Activated naive CD4-positive, alpha-beta T cell treated with Interleukin-2 at 50 U/mL for 16 hours (primary cell): ENCODE results near the gene VSIG10L2.
A peak's percentile ranks its signal among the peaks of the same experiment; 100 is the strongest.

ENCODE experiments used
- DNase-seq: peaks from one replicate; pipeline ENCODE4 v3.0.0-alpha.2; 2020

The VSIG10L2 gene

DNA sequence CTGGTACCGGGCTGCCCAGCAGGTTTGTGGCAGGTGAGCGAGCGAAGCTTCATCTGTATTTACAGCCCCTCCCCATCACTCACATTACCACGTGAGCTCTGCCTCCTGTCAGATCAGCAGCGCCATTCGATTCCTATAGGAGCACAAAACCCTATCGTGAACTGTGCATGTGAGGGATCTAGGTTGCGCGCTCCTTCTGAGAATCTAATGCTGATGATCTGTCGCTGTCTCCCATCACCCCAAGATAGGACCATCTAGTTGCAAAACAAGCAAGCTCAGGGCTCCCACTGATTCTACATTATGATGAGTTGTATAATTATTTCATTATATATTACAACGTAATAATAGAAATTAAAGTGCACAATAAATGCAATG lies 15.8 kb upstream of the VSIG10L2 start:
- DNase-seq = no peak

DNA sequence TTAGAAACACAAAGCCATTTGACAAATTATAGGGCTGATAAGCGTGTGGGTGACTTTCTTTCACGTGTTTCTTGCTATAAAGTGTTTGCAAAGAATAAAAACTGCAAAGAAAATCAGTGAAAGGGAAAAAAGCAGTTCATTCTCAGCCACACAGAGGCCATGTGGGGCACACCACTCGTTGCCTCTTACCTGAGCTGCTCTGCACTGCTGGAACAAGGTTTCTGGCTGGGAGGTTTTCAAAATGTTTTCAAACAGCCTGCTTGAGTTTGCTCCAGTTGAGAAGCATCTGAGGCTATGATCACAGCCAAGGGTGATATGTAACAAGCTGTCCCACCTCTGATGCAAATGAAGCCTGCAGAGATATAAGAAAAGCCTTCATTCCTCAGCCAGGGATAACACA lies 14.7 kb upstream of the VSIG10L2 start:
- DNase-seq = no peak

DNA sequence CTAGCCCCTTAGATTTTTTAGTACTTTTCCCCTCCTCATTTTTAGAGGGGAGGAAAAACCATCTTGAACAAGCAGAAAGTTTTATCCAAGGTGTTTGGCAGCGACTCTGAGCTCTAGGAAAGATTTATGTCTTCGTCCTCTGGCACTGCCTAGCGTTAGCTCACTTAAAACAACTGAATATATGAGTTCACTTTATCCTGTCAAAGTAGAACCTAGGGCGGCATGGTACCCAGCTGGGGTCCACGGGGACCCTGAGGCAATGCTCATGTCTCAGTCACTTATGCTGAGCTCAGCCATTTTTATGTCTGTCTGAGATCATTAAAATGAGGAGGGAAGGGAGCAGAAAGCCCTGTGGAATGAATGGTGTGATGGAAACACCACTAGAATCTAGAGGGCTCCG lies 14.2 kb upstream of the VSIG10L2 start:
- DNase-seq = no peak

DNA sequence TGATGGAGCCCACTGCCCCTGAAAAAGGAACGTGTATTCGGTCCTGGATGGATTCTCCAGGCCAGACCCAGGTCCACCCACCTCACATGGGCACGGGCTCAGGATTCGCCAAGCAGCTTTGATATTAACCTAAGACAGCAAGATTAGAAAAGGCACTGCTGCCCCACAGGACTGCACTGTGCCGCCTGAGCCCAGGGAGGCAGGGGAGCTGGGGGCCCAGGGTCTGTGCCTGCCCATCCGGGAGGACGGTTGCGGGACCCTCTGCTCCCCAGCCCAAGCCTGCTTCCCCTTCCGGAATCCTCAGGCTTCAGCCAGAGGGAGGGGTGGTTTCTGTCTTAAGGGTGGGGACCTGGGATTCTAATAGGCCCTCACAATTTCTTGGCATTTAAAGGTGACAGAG lies 13.5 kb upstream of the VSIG10L2 start:
- DNase-seq = no peak

DNA sequence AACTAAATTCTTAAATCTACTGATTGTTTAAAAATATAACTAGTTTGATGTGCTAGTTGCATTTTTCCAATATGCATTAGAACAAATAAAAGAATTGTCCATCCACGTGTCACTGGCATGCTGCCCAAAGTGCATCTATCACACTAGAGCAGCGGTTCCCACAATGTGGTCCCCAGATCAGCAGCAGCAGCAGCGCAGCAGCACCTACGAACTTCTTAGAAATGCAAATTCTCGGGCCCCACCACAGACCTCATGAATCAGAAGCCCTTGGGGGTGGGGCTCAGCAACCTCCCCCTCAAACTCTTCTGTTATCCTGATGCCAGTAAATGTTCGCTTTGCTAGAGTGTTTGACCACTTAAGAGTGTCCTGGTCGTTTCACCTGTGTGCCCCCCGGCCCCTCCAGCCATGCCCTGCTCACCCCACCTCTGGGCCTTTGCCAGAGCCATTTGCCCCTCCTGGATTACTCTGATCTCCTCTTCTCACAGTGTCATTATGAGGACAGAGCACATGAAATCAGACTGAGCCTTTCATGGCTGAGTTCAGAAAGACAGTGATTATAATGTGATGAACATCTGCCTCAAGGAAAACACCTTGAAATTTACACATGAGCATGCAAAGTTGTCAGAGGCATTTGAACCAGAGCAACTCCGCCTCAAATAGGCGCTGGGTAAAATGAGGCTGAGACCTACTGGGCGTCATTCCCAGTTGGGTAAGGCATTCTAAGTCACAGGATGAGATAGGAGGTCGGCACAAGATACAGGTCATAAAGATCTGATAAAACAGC lies 12.6 kb upstream of the VSIG10L2 start:
- no peak for DNase-seq

DNA sequence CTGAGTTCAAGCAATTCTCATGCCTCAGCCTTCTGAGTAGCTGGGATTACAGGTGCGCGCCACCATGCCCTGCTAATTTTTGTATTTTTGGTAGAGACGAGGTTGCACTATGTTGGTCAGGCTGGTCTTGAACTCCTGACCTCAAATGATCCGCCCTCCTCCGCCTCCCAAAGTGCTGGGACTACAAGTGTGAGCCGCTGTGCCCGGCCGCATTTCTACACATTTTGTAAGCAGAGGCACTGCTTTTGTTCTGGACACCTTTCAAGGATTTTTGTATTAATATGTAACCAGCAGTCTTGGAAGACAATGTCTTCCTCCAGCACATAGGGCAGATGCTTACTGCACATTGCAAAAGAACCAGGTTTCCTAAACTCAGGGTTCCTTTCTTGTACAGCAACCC lies 11.4 kb upstream of the VSIG10L2 start:
- no peak for DNase-seq

DNA sequence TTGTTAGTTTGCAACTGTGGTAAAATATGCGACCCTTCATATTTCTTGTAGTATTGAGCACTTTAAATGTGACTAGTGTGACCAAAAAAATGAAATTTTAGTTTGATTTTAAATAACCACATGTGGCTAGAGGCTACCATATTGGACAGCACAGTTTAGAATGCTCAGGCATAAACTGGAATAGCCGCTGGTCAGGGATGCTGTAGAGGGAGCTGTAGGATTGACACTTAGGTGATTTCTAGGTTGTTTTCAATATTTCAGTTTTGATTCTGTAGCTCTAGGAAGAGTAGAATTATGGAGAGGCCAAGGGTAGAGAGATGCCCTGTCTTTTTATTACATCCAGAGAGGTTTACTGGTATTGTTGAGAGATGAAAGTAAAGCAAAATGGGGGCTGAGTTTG lies 10.8 kb upstream of the VSIG10L2 start:
- no peak for DNase-seq

DNA sequence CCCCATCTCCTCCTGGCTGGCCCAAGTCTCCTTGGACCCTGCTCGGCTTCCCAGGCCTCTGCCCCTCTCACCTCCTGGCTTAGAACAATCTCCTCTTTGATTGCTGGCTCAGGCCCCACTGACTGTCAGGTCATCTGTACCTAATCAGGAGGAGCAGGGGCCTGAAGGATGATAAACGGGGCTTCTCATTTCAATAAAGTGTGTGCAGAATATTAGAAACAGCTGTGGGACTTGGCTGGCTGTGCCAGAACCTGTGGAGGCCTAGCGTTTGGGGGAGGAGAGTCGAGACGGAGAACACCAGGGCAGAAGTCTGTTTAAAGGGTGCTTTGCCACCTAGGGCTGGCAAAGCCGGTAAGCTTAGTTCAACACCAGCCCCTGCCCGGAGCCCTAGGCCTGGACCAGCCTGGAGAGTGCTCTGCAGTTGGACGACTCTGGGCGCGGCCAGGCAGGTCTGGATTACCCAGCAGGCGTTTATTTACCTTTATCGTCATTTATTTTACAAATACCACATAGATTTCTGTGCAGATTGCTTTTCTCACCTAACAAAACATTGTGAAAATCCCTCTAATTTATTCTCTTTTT lies 10.1 kb upstream of the VSIG10L2 start:
- DNase-seq = no peak

DNA sequence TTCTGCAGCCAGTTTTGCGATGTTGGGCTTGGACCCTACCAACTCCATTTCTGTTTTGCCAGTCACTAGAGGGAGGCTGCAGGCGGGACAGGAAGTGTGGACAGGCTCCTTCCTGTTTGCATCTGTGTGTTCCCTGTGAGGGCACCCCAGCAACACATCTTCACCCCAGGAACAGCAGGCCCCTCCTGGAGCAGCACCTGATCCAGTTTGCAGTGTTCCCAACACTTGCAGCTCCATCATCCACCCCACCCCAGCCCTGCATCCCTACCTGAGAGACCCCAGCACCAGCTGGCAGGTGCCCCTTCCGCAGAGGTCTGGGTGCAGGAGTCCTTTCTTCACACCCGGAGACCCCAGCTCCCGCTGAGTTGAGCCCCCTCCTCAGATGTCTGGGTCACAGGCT lies 7.4 kb upstream of the VSIG10L2 start:
- DNase-seq = no peak

DNA sequence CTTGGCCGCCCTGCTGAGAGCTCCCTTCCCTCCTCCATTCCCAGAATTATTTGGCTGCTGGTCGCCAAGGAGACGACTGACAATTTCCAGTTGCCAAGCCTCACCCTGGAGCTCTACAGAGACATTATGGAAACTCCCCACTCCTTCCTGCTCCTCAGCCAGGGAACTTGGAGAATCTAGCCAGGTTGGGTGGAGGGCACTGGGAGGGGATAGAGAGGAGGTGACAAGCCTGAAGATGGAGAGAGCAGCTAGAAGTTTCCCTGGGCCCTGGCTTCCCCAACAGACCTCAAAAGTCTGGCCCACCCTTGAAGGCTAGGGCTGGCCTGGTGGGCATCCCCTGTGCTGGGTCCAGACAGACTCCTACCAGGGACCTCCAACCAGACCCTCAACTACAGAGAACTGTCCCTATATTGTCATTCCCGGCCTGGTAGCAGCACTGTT lies 6.7 kb upstream of the VSIG10L2 start:
- no peak for DNase-seq

DNA sequence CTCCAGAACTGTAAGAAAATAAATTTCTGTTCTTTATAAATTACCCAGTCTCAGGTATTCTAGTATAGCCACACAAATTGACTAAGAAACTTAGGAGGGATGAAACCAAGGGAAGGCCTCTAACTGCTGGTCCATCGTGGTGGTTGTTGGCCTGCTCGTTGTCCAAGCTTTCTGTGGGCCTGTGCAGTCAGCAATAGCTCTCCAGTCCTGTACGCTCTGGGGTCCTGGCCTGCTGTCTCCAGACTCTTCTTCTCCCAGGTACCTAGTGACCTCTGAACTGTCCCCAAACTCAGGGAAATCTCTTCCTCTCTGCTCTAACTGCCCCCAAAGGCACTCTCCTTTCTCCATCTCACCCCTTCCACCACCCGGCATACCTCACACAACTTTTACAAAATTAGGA lies 5.7 kb upstream of the VSIG10L2 start:
- no peak for DNase-seq

DNA sequence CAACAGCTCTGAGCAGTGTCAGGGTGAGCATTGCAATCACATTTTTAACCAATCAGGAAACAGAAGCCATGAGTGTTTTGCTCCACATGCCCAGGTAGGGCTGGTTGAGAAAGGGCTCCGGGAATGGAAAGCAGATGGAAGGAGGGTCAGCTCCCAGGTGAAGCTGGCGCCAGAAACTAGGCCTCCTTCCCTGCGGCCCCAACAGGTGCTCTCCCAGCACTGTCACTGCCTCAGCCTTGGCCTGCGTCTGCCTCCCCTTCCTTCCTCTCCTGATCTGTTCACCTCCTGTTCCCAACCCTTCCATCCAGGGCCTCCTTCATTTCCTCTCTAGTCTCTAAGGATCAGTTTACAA lies 4.6 kb upstream of the VSIG10L2 start:
- no peak for DNase-seq

DNA sequence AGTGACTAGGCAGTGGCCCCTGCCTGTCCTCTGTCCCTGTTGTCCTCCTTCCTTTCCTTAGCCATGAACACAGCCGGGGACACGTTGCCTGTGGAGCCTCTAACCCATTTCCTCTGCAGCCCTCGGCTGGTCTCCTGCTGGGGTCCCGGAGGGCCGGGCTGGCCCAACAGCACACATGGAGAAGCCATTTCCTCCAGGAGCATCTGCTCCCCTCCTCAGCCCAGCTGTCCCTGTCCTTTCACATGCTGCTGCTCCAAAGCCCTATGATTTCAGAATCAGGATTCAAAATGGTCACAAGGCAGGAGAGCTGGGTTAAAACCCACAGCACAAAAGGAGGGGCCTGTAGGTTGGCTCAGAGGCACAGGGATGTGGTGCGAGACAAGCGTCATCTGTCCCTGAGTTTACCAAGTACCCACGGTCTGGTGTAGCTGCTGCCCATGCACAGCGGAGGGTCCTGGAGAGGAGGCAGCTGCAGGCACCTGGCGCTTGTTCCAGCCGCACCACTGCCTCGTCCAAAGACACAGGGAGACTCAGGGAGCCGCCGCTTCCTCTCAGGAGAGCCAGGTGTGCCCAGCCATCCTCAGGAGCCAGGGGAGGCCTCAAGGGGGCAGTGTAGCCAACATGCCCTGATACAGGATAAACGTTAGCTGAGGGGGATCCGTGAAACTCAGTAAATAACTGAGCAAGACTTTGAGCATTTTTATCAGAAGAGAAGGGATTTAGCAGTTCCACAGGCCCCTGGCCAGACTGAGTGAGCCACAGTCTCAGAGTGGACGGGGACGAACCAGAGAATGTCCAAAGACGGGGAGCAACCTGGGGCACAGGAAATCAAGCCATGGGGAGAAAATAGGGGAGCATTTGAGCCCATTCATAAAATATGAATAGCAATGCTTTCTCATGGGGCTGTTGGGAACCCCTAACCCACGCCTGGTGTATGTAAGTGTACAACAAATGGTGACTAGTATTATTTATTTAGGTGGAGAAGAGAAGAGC lies 3.9 kb upstream of the VSIG10L2 start:
- DNase-seq = peak; percentile 45

DNA sequence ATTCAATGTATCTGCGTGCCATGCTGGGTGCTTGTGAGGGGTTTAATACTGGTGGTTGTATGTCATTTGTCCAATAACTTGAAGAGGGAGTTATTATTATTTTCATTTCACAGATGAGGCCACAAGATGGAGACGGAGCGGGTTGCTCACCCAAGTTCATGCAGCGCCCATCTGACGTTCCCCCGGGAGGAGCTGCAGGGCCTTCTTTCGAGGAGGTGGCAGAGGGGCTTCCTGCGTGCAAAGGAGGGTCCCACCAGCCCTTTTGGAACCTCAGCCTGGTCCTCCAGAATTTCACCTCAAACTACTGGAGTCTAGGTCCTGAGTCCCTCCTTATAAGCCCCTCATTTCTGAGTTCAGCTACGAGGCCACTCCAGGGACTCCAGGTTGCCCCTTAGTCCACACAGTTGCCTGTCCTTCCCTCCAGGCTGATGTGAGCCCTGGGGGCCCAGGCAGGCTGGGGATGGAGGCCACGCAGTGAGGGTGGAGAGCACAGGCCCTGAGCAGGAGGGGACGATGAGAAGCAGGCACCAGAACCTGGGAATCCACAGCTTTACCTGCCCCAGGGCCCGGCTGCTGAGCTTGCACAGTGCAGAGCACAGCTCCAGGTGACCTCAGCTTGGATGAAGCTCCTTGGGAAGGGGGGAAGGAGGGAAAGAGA lies 2.9 kb upstream of the VSIG10L2 start:
- no peak for DNase-seq

DNA sequence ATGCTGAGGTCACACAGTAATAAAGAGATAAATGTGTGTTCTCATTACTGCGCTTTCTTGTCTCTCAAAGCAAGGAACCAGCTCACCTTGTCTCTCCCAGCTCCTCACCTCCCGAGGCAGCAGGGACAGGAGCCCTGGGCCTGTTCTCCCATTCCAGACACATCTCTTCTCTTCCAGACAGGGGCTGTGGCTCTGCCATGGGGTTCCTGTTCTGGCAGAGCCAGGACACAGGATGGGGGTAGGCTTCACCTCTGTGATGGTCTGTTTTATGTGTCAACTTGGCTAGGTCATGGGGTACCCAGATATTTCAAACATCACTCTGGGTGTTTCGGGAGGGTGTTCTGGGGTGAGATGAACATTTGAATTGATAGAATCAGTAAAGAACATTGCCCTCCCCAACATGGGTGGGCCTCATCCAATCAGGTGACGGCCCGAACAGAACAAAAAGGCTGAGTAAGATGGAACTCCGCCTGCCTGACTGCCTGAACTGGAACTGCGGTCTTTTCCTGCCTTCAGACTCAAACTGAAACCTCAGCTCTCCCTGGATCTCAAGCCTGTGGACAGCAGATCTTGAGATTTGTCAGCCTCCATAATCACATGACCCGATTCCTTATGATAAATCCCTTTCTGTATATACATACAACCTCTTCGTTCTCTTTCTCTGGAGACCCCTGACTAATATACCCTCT lies 2.0 kb upstream of the VSIG10L2 start:
- DNase-seq = no peak

DNA sequence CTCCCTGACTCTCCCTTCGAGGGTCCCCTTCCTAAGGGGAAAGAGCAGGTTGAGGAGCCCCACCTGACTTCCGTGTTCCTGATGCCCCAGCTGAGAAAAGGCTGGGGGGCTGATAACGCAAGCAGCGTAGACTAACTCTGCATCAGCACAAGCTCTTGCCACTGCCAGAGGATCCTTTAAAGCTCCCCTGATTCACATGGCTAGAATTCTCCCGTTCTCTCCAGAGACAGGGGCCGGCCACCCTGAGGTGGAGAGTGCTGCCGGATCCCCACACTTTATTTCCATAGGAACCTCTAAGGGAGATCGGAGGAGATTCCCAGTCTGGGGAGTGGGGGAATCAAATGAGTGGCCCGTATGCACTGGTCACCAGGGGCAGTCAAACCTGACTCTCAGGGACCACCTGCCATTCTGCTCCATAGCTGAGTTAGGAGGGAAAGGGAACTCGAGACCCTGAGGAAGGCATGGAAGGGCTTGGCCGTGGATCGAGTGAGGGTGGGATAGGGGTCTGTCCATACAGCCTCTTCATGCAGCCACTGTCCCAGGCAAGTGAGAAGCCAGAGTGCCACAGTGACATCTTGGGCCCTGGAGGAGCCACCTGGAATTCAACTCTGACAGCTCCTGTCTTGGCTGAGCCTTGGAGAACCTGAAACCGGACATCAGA lies 1.4 kb upstream of the VSIG10L2 start:
- no peak for DNase-seq

DNA sequence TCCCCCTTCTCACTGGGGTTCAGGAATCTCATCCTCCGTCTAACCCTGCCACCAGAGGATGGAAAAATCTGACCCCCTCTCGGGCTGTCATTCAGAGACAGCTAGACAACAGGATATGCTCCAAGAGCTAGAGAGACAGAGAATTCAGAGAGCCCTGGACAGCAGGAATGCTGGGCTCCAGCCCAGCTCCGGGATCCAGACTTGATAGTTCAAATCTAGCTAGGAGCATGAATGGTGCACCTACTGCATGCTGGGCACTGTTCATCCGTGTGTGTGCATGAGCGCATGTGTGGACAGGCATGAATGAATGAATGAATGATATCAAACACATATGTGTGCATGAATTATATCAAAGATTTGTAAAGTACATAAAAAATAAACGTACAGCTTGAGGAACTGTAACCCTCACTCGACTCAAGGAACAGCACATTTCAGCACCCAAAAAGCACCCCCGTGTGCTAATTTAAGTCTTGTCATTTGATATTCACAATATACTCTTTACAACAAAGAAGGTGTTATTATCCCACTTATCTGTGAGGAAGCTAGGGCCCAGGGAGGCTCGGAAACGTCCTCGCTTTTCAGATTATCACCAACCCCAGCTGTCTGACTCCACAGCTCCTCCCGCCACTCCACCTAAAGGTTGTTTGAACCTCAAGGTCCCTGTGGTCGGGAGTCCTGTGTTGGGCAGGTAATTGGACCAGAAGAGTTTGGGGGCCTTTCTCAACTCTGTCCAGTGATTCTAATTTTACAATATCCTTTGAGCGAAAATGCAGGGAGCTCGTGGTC lies 640 bp upstream of the VSIG10L2 start:
- DNase-seq = no peak

DNA sequence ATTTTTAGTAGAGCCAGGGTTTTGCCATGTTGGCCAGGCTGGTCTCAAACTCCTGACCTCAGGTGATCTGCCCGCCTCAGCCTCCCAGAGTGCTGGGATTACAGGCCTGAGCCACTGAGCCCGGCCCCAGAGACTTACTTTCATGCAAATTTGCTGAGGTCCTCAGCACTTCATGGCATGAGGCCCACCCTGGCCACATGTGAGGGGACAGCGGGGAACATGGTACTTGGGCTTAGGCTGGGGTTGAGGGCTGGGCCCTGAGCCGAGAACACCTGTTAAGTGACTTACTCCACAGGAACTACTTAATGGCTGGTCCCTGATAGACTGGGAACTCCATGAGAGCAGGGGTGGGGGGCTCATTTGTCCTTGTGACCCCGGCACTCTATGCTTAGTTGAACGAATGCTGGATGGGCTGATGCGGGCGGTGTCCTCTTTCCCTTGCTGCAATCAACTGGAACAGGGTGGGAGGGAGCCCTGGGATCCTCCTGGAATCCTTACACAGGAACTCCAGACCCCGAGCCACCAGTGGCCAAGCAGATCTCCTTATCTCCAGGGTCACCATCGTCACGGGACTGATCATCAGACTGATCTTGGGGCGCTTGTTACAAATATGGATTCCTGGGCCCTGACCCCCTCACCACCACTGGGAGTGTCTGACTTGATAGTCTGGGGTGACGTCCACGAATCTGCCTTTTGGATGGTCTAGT lies 1.0 kb downstream of the VSIG10L2 start:
- DNase-seq = no peak

DNA sequence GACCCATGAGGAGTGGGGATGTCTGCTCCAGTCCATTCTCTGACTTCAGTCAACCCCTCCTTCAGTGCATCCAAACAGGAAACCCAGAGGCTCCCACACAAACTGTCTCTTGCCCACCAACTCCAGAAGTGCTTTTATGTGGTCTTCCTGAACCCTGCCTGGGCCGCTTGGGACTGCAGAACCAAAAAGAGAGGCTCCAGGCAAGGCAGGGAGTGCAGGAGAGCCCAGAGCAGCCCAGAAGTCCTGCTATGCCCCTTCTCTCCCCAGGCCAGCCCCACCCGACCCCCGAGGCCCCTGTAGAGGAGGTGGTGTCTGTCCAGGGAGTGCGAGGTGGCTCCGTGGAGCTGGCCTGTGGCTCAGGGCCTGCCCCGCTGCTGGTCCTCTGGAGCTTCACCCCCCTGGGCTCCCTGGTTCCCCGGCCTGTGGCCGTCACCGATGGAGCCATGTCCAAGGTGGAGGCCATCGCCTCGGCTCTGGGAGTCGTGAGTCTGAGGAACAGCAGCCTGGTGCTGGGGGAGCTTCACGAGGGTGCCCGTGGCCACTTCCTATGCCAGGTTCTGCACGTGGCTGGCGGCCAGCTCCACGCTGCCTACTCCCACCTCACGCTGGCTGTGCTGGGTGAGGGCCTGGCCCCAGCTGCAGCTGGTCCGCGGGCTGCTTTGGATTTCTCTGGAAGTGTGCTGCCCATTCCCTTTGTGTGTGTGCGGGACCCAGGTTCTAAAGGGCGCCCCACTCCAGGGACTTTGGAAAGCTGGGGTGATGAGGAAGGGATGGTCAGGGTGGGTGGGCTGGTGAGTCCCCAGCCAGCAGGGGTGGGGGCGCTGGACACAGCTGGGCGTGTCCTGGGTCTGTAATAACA lies 1.8 kb downstream of the VSIG10L2 start:
- no peak for DNase-seq
